Smooth muscle cell (in vitro differentiated cells): ENCODE results near the gene EGFL6. TPM values are rescaled to one million over a fixed set of nuclear protein-coding genes. Genes with fewer than 3 reads are reported as not detected.

Source experiments
- DNase-seq: peaks from one replicate; lab custom pipeline; 2025; ENCODE audit not compliant: unreplicated experiment; lab: John Stamatoyannopoulos, UW
- H2AFZ ChIP-seq: fragments of 200-600 bp; sonication (generic); 2 replicates; pipeline ENCODE4 v1.6.0; 2016; ENCODE audit warnings: antibody characterized with exemption, low read depth, mild to moderate bottlenecking
- H3F3A ChIP-seq: fragments of 200-600 bp; sonication (generic); 2 replicates; pipeline ENCODE4 v1.6.0; 2017; ENCODE audit warnings: antibody characterized with exemption, low read depth
- H3K27ac ChIP-seq: fragments of 200-600 bp; sonication (generic); 2 replicates; pipeline ENCODE4 v1.5.1; 2016; ENCODE audit warnings: low read depth, mild to moderate bottlenecking
- H3K27me3 ChIP-seq: fragments of 200-600 bp; sonication (generic); 2 replicates; pipeline ENCODE4 v1.6.1; 2016; ENCODE audit warnings: low read depth, mild to moderate bottlenecking
- H3K36me3 ChIP-seq: fragments of 200-600 bp; sonication (generic); 2 replicates; pipeline ENCODE4 v1.5.1; 2016; ENCODE audit warnings: low read depth
- H3K4me1 ChIP-seq: fragments of 200-600 bp; sonication (generic); 2 replicates; pipeline ENCODE4 v1.5.1; 2016; ENCODE audit warnings: low read depth
- H3K4me2 ChIP-seq: fragments of 200-600 bp; sonication (generic); 2 replicates; pipeline ENCODE4 v1.6.0; 2016; ENCODE audit warnings: mild to moderate bottlenecking
- H3K4me3 ChIP-seq: fragments of 200-600 bp; sonication (generic); 2 replicates; pipeline ENCODE4 v1.5.1; 2016; ENCODE audit warnings: mild to moderate bottlenecking
- H3K79me2 ChIP-seq: fragments of 200-600 bp; sonication (generic); 2 replicates; pipeline ENCODE4 v1.6.0; 2016; ENCODE audit warnings: low read depth, mild to moderate bottlenecking
- H3K9ac ChIP-seq: fragments of 200-600 bp; sonication (generic); 2 replicates; pipeline ENCODE4 v1.6.0; 2016; ENCODE audit warnings: low read depth
- H3K9me3 ChIP-seq: fragments of 200-600 bp; sonication (generic); replicated peaks from 2 replicates; pipeline ENCODE4 v1.5.1; 2016; ENCODE audit warnings: low read depth
- H4K20me1 ChIP-seq: fragments of 200-600 bp; sonication (generic); 2 replicates; pipeline ENCODE4 v1.6.0; 2016; ENCODE audit warnings: low read depth
- CTCF ChIP-seq: fragments of 200-600 bp; sonication (generic); IDR thresholded peaks from 2 replicates; pipeline ENCODE4 v1.5.1; 2017; ENCODE audit warnings: borderline replicate concordance, mild to moderate bottlenecking, antibody characterized with exemption; ENCODE audit not compliant: insufficient read depth, poor library complexity, severe bottlenecking
- WGBS: methylation state at CpG from one replicate; pipeline ENCODE4 v1.1.7; 2016; ENCODE audit warnings: low lambda C conversion rate; 5-methylcytosine and 5-hydroxymethylcytosine counted together
- polyA plus RNA-seq: library from polyadenylated mRNA; unstranded; fragments of >200 nt; fragmentation: Nextera tagmentation; extraction: Ambion mirVana; gene quantifications from 2 replicates; pipeline ENCODE4 v1.2.1, GENCODE V29; 2016
- total RNA-seq: library from RNA; depleted of rRNA; stranded (reverse); fragments of >200 nt; gene quantifications from 2 replicates; pipeline ENCODE4 v1.2.3, GENCODE V29; 2014

Gene EGFL6
- total and polyA plus RNA-seq, 2 experiments from 2014 or later = 213 to 350 TPM

- H3K27me3 ChIP-seq = no peaks in the 10 kb centered on the region
- H3K79me2 ChIP-seq = no peaks in the 10 kb centered on the region
- H3K27ac ChIP-seq = no peak overlapping the region
- 81% methylated on average over 3 of the region's 3 CpGs for WGBS
- no peaks in the 10 kb centered on the region for H3K9me3 ChIP-seq
- peaks cover 6% of the 10 kb centered on the region for H3F3A ChIP-seq
- no peak overlapping the region for H3K4me3 ChIP-seq
- no peak for TF ChIP-seq CTCF
- H3K4me2 ChIP-seq = no peak overlapping the region
- no peaks in the 10 kb centered on the region for H3K36me3 ChIP-seq
- H2AFZ ChIP-seq = no peak overlapping the region
- DNase-seq = no peak
- H3K9ac ChIP-seq = no peak overlapping the region
- no peaks in the 10 kb centered on the region for H4K20me1 ChIP-seq
- H3K4me1 ChIP-seq = no peaks in the 10 kb centered on the region
Observed at GRCh38 chrX:13538414-13538813, 31.0 kb upstream of the EGFL6 start.

GRCh38 chrX:13540602-13541001 is 28.8 kb upstream of the EGFL6 start:
- Histone ChIP-seq H3K4me1 (no peaks in the 10 kb centered on the region), H4K20me1 (no peaks in the 10 kb centered on the region), H3K4me2 (peak overlapping the region; percentile 43), H3K9me3 (no peaks in the 10 kb centered on the region), H3K27me3 (no peaks in the 10 kb centered on the region), H3K79me2 (no peaks in the 10 kb centered on the region), H3K4me3 (no peak overlapping the region), H3F3A (peaks cover 6% of the 10 kb centered on the region), H2AFZ (no peak overlapping the region), H3K9ac (no peak overlapping the region), H3K36me3 (no peaks in the 10 kb centered on the region), H3K27ac (peak overlapping the region; percentile 12)
- 63% methylated on average over 2 of the region's 2 CpGs for WGBS
- no peak for TF ChIP-seq CTCF
- no peak for DNase-seq

GRCh38 chrX:13545726-13546125 is 23.7 kb upstream of the EGFL6 start:
- no peaks in the 10 kb centered on the region for H3F3A ChIP-seq
- no peak overlapping the region for H3K9ac ChIP-seq
- no peak overlapping the region for H3K4me3 ChIP-seq
- H2AFZ ChIP-seq = no peak overlapping the region
- H3K36me3 ChIP-seq = no peaks in the 10 kb centered on the region
- TF ChIP-seq CTCF = no peak
- H3K4me1 ChIP-seq = no peaks in the 10 kb centered on the region
- H4K20me1 ChIP-seq = no peaks in the 10 kb centered on the region
- no peaks in the 10 kb centered on the region for H3K79me2 ChIP-seq
- no peaks in the 10 kb centered on the region for H3K27me3 ChIP-seq
- H3K27ac ChIP-seq = no peak overlapping the region
- H3K9me3 ChIP-seq = no peaks in the 10 kb centered on the region
- WGBS = 78% methylated on average over 2 of the region's 2 CpGs
- DNase-seq = no peak
- H3K4me2 ChIP-seq = no peak overlapping the region

- Histone ChIP-seq H3K27ac (no peak overlapping the region), H3K9me3 (no peaks in the 10 kb centered on the region), H3K36me3 (no peaks in the 10 kb centered on the region), H3F3A (no peaks in the 10 kb centered on the region), H3K9ac (no peak overlapping the region), H3K27me3 (no peaks in the 10 kb centered on the region), H3K79me2 (no peaks in the 10 kb centered on the region), H3K4me2 (no peak overlapping the region), H3K4me1 (no peaks in the 10 kb centered on the region), H2AFZ (no peak overlapping the region), H4K20me1 (no peaks in the 10 kb centered on the region), H3K4me3 (no peak overlapping the region)
- no peak for DNase-seq
- TF ChIP-seq CTCF = no peak
Observed at GRCh38 chrX:13547671-13548070, 21.7 kb upstream of the EGFL6 start.
